Mammary epithelial cell (primary cell): ENCODE data around the gene ESRRB.

ENCODE experiments used
- CTCF ChIP-seq, 2 donors: IDR thresholded peaks in 1 of 2; conservative IDR thresholded peaks in 1 of 2; 2 replicates each; pipeline ENCODE4 v1.5.1; 2011 to 2012; ENCODE audit warnings: inconsistent platforms in 2 of 2, low read length in 2 of 2, mild to moderate bottlenecking in 2 of 2, control low read depth in 1 of 2, low read depth in 1 of 2; ENCODE audit not compliant: insufficient read depth in 1 of 2; ENCODE audit errors: extremely low read depth in 1 of 2
- EZH2 ChIP-seq: IDR thresholded peaks from 2 replicates; pipeline ENCODE4 v1.6.1; 2012; ENCODE audit warnings: low read length, inconsistent platforms, borderline replicate concordance

- no peak for TF ChIP-seq EZH2
- no peak for TF ChIP-seq CTCF (conservative IDR thresholded peaks at IDR 0.05 in 1 of 2, IDR thresholded peaks at IDR 0.05 in 1 of 2; ENCODE audit: extremely low read depth in 1 of 2, insufficient read depth in 1 of 2, low read depth in 1 of 2, low read length in 2 of 2)
These were observed 36.0 kb upstream of the ESRRB start for GRCh38 chr14:76339728-76340615.
